ENCODE data around the gene GSE1.
"Not testable (repeated sequence)": the region's sequence is repeated elsewhere in the genome, so short reads cannot be mapped to it uniquely, and the experiment has no call there.

Gene GSE1

DNA sequence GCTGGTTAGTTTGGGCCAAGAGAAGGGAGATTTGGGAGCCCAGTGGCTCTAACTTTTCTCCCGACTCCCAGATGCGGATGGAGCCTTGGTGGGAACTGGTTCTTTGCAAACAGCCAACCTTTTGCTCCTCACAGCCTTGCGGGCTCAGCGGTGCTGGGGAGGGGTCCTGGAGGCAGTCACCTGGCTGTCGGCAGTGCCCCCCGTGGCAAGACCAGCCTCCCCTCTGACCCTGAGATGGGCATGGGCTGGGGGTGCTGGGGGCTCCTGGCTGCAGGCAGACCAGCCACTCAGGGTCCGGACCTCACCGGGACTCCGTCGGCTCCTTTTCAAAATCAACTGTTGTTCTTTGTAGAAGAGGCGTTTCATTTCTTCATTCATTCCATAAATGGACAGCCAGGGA lies 21.7 kb upstream of the GSE1 start:
- no peak for DNase-seq (ENCODE audit: low read depth)

- not testable (repeated sequence) for DNase-seq (ENCODE audit: low read depth)
Measured at GRCh38 chr16:85592277-85592676, 20.8 kb upstream of the GSE1 start.

- no peak for DNase-seq (ENCODE audit: low read depth)
Measured at GRCh38 chr16:85592700-85593493, 20.2 kb upstream of the GSE1 start.

DNA sequence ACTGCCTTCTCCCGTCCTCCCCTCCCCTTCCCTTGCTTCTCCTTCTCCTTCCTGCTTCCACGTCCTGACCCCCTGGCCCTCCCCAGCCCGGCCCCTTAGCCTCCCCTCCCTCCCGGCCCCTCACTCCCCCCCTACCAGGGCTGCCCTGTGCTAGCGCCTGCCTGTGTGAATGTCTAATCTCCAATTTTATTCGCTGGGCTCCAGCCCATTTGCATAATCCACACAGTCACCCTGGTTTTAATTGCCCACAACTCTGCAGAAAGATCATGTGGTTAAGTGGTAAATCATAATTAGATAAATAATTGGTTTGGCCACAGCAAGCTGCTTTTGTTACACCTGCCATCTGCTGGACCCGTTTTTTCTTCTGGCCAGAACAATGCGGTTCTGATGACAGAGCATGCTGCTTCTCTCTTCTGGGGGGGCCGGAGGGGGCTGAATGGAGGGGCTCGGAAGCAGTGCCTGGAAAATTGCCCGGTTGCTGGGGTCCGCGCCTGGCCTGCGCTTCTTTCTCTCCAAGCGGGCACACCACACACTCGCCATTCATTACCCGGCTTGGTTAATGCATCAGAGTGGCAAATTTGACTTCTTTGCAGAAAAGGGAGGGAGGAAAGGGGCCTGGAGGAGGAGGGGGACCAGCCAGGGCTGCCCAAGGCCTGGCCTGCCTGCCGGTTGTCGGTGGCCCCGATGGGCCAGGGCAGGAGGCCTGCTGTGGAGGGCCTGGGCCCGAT lies 19.5 kb upstream of the GSE1 start:
- DNase-seq (ENCODE audit: low read depth): no peak

DNA sequence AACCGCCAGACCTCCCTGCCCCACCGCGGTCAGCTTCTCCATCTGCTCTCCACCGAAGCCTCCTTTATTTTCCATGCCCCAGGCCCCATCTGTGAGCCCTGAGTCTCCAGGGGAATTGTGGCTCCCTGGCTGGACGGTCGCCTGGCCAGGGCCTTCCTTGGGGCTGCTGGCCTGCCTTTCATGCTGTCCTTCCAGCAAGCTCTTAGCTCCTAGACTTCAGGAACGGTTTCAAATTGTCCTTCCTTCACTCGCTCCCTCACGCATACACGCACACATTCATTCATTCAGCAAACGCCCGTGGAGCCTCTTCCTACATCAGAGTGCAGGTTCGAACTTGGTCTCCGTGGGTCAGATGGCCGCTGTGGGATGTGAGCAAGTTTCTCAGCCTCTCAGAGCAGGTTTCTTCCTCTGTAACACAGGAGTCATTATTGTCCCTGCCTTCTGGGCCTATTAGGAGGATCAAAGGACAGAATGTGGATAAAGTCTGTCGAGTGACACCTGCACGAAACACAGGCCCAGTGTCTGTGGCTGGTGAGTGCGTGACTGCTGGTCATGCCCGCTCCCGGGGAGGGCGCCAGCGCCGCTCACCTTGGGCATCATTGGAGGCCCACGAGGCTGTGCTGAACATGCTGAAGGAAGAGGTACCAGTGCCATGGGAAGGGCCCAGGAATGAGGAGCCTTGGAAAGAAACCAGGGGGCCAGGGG lies 18.7 kb upstream of the GSE1 start:
- DNase-seq (ENCODE audit: low read depth): no peak

- DNase-seq (ENCODE audit: low read depth): no peak
Measured at GRCh38 chr16:85594978-85595661, 18.0 kb upstream of the GSE1 start.

DNA sequence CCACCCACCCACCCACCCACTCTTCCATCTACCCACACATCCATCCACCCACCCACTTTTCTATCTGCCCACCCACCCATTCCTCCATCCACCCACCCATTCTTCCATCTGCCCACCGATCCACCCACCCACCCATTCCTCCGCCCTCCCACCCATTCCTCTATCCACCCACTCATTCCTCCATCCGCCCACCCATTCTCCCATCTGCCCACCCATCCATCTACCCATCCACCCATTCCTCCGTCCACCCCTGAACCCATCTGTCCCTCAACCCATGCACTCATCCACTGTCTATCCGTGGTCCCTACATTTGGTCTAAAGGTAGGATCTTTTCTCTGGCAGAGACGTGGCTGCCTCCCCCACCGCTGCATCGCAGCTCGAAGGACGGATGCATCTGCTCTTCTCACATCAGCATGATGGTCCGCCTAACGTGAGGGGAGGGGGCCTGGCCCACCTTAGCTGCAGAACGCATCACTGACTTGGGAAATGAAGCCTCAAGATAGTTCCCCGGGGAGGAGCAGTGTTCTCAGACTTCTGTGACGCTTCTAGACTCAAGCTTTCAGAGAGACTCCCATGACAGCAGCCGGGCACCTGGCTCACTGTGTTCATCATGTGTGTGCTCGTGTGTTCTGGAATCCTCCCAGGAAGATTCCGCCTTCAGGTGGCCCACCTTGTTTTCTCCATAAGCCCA lies 17.2 kb upstream of the GSE1 start:
- no peak for DNase-seq (ENCODE audit: low read depth)

DNA sequence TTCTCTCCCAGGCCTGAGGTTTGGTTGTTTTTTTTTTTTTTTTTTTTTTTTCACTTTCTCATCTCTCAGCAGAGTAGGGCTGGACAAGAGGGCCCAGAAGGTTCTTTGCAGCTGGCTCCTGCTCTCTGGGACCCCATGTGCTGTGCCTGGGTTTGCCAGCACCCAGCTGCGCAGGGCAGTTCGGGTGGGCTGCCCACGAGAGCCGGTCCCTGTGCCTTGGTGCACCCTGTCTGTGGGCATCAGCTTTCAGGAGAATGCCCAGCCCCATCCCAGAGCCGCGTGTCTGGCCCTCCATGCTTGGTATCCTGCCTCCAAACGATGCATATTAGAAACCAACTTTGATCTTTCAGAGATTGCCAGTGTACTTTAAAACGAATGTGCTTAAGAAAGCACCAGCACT lies 15.0 kb upstream of the GSE1 start:
- no peak for DNase-seq (ENCODE audit: low read depth)

DNA sequence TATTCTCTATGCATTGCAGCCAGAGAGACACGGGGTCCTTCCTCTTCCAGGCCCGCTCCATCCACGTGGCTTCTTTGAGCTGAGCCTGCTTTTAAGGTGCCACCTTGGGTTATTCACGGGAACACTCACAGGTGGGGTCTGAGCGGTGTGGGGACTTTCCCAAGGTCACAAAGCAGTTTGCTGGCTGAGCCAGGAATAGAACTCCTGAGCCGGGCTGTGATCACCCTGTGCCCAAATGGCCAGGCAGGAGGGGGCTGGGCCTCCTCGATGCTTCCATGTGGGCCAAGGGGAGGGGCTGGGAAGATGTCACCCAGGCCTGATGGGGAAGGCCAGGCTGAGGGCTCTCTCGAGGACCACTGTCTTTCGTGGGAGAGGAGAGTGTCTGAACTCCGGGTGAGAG lies 13.0 kb upstream of the GSE1 start:
- DNase-seq (ENCODE audit: low read depth): no peak

DNA sequence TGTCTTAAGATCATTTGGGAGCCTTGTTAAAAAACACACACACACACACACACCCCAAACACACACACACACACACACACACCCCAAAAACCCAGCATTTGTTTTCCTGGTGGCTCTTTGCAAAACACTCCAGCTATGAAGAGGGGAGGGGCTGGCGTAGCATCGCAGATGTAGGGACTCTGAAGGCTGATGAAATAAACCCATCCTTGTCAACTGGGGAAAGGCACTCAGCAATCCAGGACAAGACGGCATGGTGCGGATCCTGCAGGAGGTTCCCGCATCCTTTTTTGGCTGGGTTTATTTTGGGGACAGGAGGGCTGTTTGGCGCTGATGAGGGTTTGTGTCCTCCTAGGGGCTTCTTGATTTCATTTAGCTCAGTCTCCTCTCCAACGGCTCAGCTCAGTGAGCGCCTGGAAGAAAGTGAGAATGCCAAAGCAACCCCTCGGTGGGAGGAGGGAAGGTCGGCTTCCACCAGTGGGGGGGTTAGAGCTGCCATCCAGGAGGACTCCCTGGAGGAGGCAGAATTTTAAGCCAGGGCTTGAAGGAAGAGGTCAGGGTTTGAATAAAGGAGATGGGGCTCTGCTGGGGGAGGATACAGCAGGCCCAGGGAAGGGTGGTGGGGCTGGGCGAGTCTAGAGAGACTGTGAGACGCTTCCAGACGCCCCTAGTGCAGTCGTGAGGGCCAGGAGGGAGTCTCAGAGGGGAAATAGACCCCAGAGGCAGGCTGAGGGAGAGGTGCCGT lies 12.4 kb upstream of the GSE1 start:
- no peak for DNase-seq (ENCODE audit: low read depth)

DNA sequence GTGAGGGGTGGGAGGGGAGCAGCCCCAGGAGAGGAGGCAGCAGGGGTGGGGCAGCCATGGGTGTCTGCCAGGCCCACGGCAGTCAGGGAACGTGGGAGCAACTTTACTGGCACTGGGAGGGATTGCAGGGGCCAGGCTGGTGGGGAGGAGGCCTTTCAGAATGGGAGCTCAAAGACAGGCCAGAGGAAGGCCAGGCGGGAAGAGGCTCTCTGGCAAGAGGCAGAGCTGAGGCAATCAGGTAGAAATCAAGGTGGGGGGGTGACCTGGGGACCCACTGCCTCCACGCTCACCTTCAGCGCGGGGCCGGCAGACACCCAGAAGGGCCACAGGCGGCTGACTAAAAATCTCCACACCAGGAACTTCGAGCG lies 11.9 kb upstream of the GSE1 start:
- DNase-seq (ENCODE audit: low read depth): no peak

DNA sequence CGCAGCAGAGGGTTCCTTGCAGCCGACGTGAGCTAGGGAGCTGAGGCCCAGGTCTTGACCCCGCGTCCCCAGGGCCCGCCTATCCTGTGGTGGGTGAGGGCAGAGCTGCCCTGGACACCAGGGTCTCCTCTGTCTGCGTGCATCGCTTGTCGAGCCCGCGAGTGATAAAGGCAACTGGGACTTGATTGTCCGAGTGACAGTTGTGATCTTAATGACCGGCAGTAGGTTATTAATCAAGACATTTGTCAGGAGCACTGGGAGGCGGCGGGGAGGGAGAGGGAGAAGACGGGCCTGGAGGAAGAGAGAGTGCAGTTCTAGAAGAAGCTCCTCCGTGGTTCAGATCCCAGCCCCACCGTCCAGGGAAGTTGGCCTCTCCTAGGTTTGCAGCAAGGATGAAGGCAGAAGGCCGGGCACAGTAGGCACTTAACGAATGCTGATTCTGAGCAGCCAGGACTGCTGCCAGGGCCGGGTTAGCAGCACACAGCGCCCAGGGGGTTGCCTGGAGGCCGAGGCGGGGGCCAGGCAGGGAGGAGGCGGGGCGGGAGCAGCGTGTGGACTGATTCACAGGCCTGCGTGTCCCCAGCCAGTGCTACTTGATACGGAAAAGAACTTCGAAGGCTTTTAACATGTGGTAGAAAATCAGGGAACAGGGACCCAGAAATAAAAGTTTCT lies 11.3 kb upstream of the GSE1 start:
- DNase-seq (ENCODE audit: low read depth): no peak

DNA sequence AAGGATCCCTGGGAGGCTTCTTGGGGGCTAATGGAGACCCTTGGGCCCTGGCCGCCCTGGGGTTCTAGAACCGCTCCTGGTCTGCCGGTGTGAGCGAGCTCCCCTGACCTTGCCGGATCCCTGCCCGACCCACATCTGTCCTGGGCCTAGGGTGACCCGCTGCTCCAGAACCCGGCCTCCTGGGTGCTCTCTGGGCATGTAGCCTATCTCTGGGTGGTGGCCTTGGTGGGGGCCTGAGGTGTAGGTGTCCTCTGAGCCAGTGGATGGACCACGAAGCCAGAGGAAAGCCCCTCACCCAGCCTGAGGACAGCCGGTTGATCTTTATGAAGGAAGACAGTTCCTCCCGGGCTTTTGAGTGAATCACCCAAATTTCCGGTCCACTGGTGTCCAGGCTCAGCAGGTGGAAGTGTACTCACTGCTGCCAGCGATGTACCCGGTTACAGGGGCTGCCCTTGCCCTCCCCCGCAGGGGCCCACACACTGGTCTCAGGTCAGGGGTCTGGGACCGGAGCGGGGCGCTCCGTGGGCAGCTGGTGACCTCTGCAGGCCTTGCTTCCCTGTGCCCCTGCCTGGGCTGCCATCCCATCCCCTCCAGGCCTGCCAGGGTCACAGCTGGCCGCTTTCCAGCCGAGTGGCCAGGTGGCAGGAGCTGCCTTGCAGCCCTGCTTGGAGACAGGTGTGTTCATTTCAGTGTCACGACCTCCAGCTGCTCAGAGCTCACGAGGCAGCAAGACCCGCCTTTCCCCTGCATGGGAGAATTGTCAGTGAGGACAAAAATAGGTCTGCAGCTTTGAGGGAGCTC lies 10.5 kb upstream of the GSE1 start:
- no peak for DNase-seq (ENCODE audit: low read depth)

- DNase-seq (ENCODE audit: low read depth): no peak
Measured at GRCh38 chr16:85603203-85603755, 9.8 kb upstream of the GSE1 start.

GRCh38 chr16:85604145-85604705 lies 8.9 kb upstream of the GSE1 start:
- no peak for DNase-seq (ENCODE audit: low read depth)

- no peak for DNase-seq (ENCODE audit: low read depth)
Measured at GRCh38 chr16:85605051-85605911, 7.8 kb upstream of the GSE1 start.

DNA sequence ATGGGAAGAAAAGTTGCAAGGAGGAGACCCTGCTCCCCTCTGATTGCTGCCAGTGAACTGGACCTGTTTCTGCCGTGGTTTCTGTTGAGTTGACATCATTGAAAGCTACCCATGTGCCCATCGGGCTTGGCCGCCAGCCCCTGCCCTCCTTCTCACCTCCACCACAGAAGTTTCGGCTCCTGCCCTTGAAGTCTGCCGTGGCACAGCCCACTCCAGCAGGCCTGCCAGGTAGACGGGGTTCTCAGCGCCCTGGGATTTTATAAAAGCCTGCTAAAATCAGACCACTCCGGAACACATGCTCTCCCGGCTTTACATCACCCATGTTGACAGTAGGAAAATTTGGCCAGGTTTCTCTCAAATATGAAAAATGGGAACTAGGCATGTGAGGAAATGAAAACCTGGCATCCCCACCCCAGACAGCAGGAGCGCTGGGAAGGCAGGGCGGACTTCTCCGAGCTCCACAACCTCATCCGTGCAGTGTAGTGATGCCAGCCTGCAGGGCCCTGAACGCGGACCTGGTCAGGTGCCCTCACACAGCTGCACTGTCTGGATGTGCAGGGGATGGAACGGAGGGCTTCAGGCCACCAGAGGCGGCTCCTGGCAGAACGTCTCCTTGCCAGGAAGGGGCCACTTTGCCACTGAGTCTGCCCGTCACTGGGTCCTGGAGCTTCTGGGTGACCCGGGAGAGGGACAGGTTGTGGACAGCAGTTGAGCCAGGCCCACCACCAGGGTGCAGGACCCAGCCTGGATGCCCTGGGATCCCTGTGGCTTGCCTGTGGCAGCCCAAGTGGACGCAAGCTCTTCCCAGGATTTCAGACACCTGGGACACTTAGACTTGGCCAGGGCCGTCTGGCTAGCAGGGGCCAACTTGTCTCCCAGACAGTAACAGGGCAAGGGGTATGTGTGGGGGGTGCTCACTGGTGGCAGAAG lies 6.9 kb upstream of the GSE1 start:
- no peak for DNase-seq (ENCODE audit: low read depth)

Data from stimulated activated CD4-positive, alpha-beta T cell treated with anti-CD3 and anti-CD28 coated beads, Interleukin-2, amount 100 ng/mL, for 4 hours (primary cell).